NT2/D1 (cell line): ENCODE data around the gene PARD3.

Experiments
- DNase-seq: peaks from one replicate; pipeline ENCODE4 v3.0.0-alpha.2; 2011; ENCODE audit warnings: low read depth, low spot score
- H3K27me3 ChIP-seq: 2 replicates; pipeline ENCODE4 v1.6.0; 2011; ENCODE audit warnings: mild to moderate bottlenecking; ENCODE audit not compliant: insufficient read length, insufficient read depth
- H3K36me3 ChIP-seq: 2 replicates; pipeline ENCODE4 v1.6.1; 2011; ENCODE audit warnings: mild to moderate bottlenecking, low read length, mixed read lengths; ENCODE audit not compliant: insufficient read depth, insufficient read length
- H3K4me1 ChIP-seq: 2 replicates; pipeline ENCODE4 v1.5.1; 2011; ENCODE audit not compliant: insufficient read depth, insufficient read length
- H3K4me3 ChIP-seq: 2 replicates; pipeline ENCODE4 v1.5.1; 2011; ENCODE audit warnings: low read depth; ENCODE audit not compliant: insufficient read length
- H3K9ac ChIP-seq: 2 replicates; pipeline ENCODE4 v1.6.0; 2011; ENCODE audit warnings: low read depth; ENCODE audit not compliant: insufficient read length
- H3K9me3 ChIP-seq: 2 replicates; pipeline ENCODE4 v1.5.1; 2011; ENCODE audit warnings: mild to moderate bottlenecking, low read length; ENCODE audit not compliant: insufficient read depth
- SUZ12 ChIP-seq: IDR thresholded peaks from 2 replicates; pipeline ENCODE4 v1.6.1; 2011; ENCODE audit not compliant: insufficient read length, insufficient read depth; ENCODE audit errors: extremely low read depth
- YY1 ChIP-seq: IDR thresholded peaks from 2 replicates; pipeline ENCODE4 v1.6.1; 2011; ENCODE audit not compliant: insufficient read length, insufficient read depth
- ZNF274 ChIP-seq: IDR thresholded peaks from 2 replicates; pipeline ENCODE4 v1.6.1; 2011; ENCODE audit warnings: mild to moderate bottlenecking, low read depth, low read length

PARD3 gene

DNA sequence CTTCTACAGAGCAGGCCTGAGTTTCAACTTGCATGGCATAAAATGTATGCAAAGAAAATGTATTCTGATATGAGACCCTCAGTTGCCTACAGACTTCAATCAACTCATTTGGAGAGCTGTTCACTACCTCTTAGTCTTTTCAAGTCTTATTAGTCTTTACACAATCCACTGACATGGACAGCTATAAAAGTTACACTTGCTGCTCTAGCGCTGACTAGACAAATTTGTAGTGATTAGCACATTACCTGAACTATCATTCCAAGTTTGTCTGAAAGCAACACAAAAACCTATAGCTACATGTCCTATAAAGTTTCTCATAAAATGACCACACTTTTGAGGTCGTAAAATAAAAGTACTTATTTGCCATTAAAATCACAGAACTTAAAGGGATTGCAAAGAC lies 83.9 kb downstream of the PARD3 start:
- Histone ChIP-seq H3K9ac (no peak overlapping the region), H3K27me3 (no peaks in the 10 kb centered on the region), H3K9me3 (no peaks in the 10 kb centered on the region), H3K4me3 (no peak overlapping the region), H3K4me1 (peaks cover 2% of the 10 kb centered on the region), H3K36me3 (no peaks in the 10 kb centered on the region)
- DNase-seq, result no peak
- TF ChIP-seq SUZ12, result no peak
- TF ChIP-seq YY1, result no peak
- TF ChIP-seq ZNF274, result no peak

DNA sequence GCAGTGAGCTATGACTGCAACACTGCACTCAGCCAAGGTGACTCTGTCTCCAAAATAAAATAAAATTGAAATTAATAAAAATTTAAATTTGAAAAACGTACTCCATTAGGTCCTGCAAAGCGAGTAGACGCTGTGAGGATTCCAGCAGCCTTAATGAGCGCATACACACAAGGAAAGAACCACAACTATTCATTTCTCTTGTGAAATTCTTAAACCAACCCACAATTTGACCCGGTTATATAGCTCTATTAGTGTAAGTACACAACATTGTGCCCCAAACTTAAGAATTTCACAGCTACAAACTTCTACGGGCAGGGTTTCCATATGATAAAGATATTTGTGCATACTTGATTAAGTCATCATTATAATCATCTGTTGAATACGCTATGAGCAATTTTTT lies 84.4 kb downstream of the PARD3 start:
- H3K27me3 ChIP-seq, result no peaks in the 10 kb centered on the region
- no peak overlapping the region for H3K9ac ChIP-seq
- no peaks in the 10 kb centered on the region for H3K9me3 ChIP-seq
- DNase-seq, result no peak
- H3K4me3 ChIP-seq, result no peak overlapping the region
- no peaks in the 10 kb centered on the region for H3K36me3 ChIP-seq
- TF ChIP-seq SUZ12 (no peak), ZNF274 (no peak), YY1 (no peak)
- H3K4me1 ChIP-seq, result peaks cover 2% of the 10 kb centered on the region

DNA sequence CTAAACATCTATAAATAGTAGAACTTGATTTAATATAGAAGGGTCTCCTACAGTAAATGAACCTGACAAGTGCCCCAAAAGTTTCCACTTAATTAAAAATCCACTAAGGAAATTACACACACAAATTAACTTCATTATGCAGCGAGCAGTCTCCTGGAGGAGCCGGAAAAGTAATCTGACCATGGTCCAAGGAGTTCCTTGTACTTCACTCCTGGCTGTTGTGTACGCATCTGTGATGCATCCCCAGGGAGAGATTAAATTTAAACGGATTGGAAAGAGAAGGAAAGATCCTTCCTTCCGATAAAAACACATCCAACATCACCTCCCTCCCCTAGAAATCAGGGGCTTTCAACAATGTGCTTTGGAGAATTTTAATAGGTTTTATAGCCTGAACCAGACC lies 85.5 kb downstream of the PARD3 start:
- Histone ChIP-seq H3K4me1 (peaks cover 2% of the 10 kb centered on the region), H3K9me3 (no peaks in the 10 kb centered on the region), H3K27me3 (no peaks in the 10 kb centered on the region), H3K9ac (no peak overlapping the region), H3K4me3 (no peak overlapping the region), H3K36me3 (no peaks in the 10 kb centered on the region)
- no peak for DNase-seq
- TF ChIP-seq ZNF274 (no peak), YY1 (no peak), SUZ12 (no peak)

DNA sequence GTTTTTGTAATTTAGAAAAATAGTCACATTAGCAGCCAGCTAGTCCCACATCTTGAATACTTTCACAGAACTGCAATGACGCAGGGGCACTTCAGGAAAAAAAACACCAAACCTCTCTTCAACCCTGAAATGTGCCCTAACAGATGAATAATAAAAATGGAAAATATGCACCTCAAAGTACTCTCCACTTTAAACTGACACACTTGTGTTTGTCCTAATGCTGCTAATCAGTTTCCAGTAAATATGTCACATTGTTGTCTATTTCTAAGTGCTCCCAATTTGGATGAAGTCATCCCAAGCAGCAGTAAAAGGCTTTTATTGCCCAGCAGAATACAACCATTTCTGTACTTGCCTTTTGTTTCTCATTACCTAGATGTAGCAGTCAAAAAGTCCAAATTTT lies 86.7 kb downstream of the PARD3 start:
- no peaks in the 10 kb centered on the region for H3K27me3 ChIP-seq
- H3K36me3 ChIP-seq, result no peaks in the 10 kb centered on the region
- H3K9ac ChIP-seq, result no peak overlapping the region
- no peak overlapping the region for H3K4me3 ChIP-seq
- no peak for DNase-seq
- H3K9me3 ChIP-seq, result no peaks in the 10 kb centered on the region
- TF ChIP-seq ZNF274 (no peak), YY1 (no peak)
- peaks cover 2% of the 10 kb centered on the region for H3K4me1 ChIP-seq

DNA sequence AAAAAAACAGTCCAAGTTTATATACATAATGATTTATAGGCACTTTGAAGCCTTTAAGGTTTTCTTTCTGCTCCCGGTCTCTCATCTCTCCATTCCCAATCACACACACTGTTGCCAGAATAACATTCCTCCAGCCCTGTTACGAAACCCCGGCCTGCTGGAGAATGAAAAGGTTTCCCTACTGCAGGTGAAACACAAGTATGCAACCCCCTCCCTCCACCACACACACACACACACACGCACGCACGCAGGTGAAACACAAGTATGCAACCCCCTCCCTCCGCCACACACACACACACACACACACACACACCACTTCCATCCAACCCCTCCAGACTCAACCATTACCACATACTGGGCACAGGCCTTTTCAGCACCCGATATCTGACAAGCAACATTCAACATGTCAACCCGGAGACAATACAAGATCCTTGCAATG lies 87.5 kb downstream of the PARD3 start:
- no peaks in the 10 kb centered on the region for H3K27me3 ChIP-seq
- peaks cover 2% of the 10 kb centered on the region for H3K4me1 ChIP-seq
- DNase-seq, result no peak
- H3K9ac ChIP-seq, result no peak overlapping the region
- TF ChIP-seq YY1 (no peak), SUZ12 (no peak), ZNF274 (no peak)
- H3K9me3 ChIP-seq, result no peaks in the 10 kb centered on the region
- H3K4me3 ChIP-seq, result no peak overlapping the region
- H3K36me3 ChIP-seq, result no peaks in the 10 kb centered on the region

DNA sequence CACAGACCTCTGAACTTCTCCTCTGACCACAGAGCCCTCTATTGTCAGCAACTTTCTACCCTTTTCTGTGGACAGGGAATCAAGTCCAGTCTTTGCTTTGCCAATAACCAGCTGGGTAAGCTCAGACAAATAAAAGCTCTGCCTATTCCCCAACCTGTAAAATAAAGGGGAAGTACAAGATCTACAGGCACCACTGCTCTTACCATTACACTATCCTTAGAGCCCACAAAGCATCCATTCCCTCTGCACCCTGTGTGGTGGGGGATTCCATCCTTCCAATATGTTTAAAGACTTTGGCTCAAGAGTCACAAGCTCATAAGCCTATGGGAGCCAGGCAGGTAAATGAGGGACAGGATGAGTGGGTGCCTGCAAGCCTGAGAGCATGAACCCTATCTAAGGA lies 88.2 kb downstream of the PARD3 start:
- Histone ChIP-seq H3K4me3 (no peak overlapping the region), H3K36me3 (no peaks in the 10 kb centered on the region), H3K9me3 (no peaks in the 10 kb centered on the region), H3K9ac (no peak overlapping the region), H3K27me3 (no peaks in the 10 kb centered on the region), H3K4me1 (peaks cover 2% of the 10 kb centered on the region)
- TF ChIP-seq SUZ12 (no peak), YY1 (no peak), ZNF274 (no peak)
- DNase-seq, result no peak

DNA sequence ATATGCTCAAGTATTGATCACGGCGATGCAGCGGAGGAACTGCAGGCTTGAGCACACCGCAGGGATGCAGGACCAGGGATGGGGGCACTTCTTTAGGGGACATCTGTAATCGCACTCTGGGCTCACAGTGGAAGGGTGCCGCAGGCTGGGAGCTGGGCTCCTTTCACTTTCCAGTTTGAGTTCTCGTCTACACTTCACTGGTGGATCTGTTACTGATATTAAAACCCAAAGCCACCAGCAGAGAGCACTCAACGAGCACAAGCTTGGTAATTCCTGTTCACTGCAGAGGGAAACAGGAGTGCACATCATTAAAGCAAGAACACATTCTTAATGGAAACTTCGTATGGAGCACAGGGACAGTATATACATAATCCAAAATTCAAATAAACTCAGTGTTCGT lies 91.3 kb downstream of the PARD3 start:
- TF ChIP-seq YY1 (no peak), ZNF274 (no peak), SUZ12 (no peak)
- no peak for DNase-seq

DNA sequence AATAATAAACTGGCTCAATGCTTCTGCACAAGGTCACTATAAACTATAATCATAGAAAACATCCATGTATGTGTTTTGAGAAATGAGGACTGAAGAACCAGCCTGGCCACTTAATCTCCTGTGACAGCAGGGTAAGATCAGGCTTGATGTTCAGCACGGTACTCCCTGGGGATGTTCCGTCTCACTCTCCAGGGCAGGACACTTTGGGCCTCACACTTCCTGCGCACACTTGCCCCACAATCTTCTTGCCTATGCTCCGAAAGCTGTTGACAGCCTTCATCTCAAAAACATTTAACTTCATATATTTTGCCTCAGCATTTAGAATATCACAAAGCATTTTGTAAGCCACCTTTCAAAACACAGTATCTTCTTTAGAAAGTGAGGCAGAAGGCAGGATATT lies 92.7 kb downstream of the PARD3 start:
- Histone ChIP-seq H3K27me3 (no peaks in the 10 kb centered on the region), H3K9ac (no peak overlapping the region), H3K36me3 (no peaks in the 10 kb centered on the region), H3K4me3 (no peak overlapping the region), H3K4me1 (peaks cover 5% of the 10 kb centered on the region), H3K9me3 (no peaks in the 10 kb centered on the region)
- TF ChIP-seq SUZ12 (no peak), YY1 (no peak), ZNF274 (no peak)
- no peak for DNase-seq

More for the DNA sequence above, 91.3 kb downstream of the PARD3 start:
- Histone ChIP-seq H3K9ac (no peak overlapping the region), H3K4me3 (no peak overlapping the region), H3K9me3 (no peaks in the 10 kb centered on the region), H3K27me3 (no peaks in the 10 kb centered on the region), H3K4me1 (peaks cover 5% of the 10 kb centered on the region), H3K36me3 (no peaks in the 10 kb centered on the region)
